Endometrial microvascular endothelial cells (primary cell): ENCODE results near the gene MFSD12. TPM values are rescaled to one million over a fixed set of nuclear protein-coding genes. Genes with fewer than 3 reads are reported as not detected.
"Not testable (repeated sequence)": the region's sequence is repeated elsewhere in the genome, so short reads cannot be mapped to it uniquely, and the experiment has no call there.

Experiments
- in situ Hi-C: cut with HindIII; loops from 2 replicates; pipeline ENCODE4 v1.10.0; 2017; ENCODE audit warnings: low sequenced_read_pairs, low pct_unique_long_range_greater_than_20kb; ENCODE audit errors: inconsistent ontology term
- total RNA-seq: library from RNA; depleted of rRNA; stranded (reverse); fragments of >200 nt; gene quantifications from one replicate; pipeline ENCODE4 v1.2.3, GENCODE V29; 2015; ENCODE audit errors: inconsistent ontology term

The MFSD12 gene
- total RNA-seq, 1 donor from 2014 or later, result 121 TPM

- in situ Hi-C loops, result no loop called here
Measured at GRCh38 chr19:3543150-3544057, 14.0 kb downstream of the MFSD12 start.

- in situ Hi-C loops, result no loop called here
Measured at GRCh38 chr19:3539756-3540118, 17.6 kb downstream of the MFSD12 start.

- in situ Hi-C loops, result no loop called here
Measured at GRCh38 chr19:3538965-3539755, 18.2 kb downstream of the MFSD12 start, which contains the start of gene TEKTIP1. Gene TEKTIP1, plus strand, starts transcription at chr19:3539174. Its CDS starts 4 bp downstream, at chr19:3539178.

GRCh38 chr19:3538258-3538929 lies 19.0 kb downstream of the MFSD12 start:
- in situ Hi-C loops, result no loop called here

GRCh38 chr19:3537438-3538240 lies 19.7 kb downstream of the MFSD12 start:
- in situ Hi-C loops, result no loop called here

- in situ Hi-C loops, result no loop called here
Measured at GRCh38 chr19:3537101-3537437, 20.3 kb downstream of the MFSD12 start.

GRCh38 chr19:3536429-3537100 lies 20.8 kb downstream of the MFSD12 start:
- in situ Hi-C loops, result no loop called here

- in situ Hi-C loops, result no loop called here
Measured at GRCh38 chr19:3535981-3536380, 21.4 kb downstream of the MFSD12 start.

GRCh38 chr19:3535563-3535965 lies 21.8 kb downstream of the MFSD12 start:
- in situ Hi-C loops, result no loop called here

GRCh38 chr19:3535235-3535535 lies 22.2 kb downstream of the MFSD12 start:
- in situ Hi-C loops, result no loop called here

- in situ Hi-C loops, result no loop called here
Measured at GRCh38 chr19:3534375-3535234, 22.8 kb downstream of the MFSD12 start.

GRCh38 chr19:3533563-3534216 lies 23.7 kb downstream of the MFSD12 start:
- in situ Hi-C loops, result no loop called here

GRCh38 chr19:3533033-3533432 lies 24.4 kb downstream of the MFSD12 start:
- in situ Hi-C loops, result no loop called here

GRCh38 chr19:3532154-3532786 lies 25.1 kb downstream of the MFSD12 start:
- in situ Hi-C loops, result no loop called here

- in situ Hi-C loops, result no loop called here
Measured at GRCh38 chr19:3531716-3532115, 25.7 kb downstream of the MFSD12 start.

GRCh38 chr19:3530389-3530788 lies 27.0 kb downstream of the MFSD12 start:
- in situ Hi-C loops, result no loop called here

- in situ Hi-C loops, result not testable (repeated sequence)
Measured at GRCh38 chr19:3529299-3529698, 28.1 kb downstream of the MFSD12 start.
